Endothelial cell of umbilical vein (primary cell): ENCODE data around the gene LENG9.

ENCODE experiments used
- CTCF ChIP-seq, 2 donors: IDR thresholded peaks; 1 replicate in 1 of 2; 2 replicates in 1 of 2; pipeline ENCODE4 v1.5.1; 2011; ENCODE audit warnings: low read length in 2 of 2, mild to moderate bottlenecking in 2 of 2, moderate library complexity in 2 of 2, control low read depth in 1 of 2, inconsistent platforms in 1 of 2, low read depth in 1 of 2; ENCODE audit not compliant: insufficient read depth in 1 of 2; ENCODE audit errors: extremely low read depth in 1 of 2
- FOS ChIP-seq: IDR thresholded peaks from 2 replicates; pipeline ENCODE4 v1.6.1; 2011; ENCODE audit warnings: mild to moderate bottlenecking, low read length, moderate library complexity, borderline replicate concordance; ENCODE audit not compliant: insufficient read depth
- MAX ChIP-seq: IDR thresholded peaks from 2 replicates; pipeline ENCODE4 v1.6.1; 2011; ENCODE audit not compliant: insufficient read depth, insufficient read length
- MYC ChIP-seq: IDR thresholded peaks from one replicate; pipeline ENCODE4 v1.6.1; 2011; ENCODE audit warnings: mild to moderate bottlenecking, low read depth, low read length
- POLR2A ChIP-seq: IDR thresholded peaks from 2 replicates; pipeline ENCODE4 v1.6.1; 2012; ENCODE audit warnings: low read depth, mild to moderate bottlenecking, control low read depth, low read length
- POLR2AphosphoS5 ChIP-seq: IDR thresholded peaks from 2 replicates; pipeline ENCODE4 v1.6.1; 2012; ENCODE audit warnings: low read depth, mild to moderate bottlenecking, control low read depth, low read length, moderate library complexity; ENCODE audit not compliant: insufficient read depth

- TF ChIP-seq CTCF (IDR thresholded peaks at IDR 0.05; ENCODE audit: extremely low read depth in 1 of 2, insufficient read depth in 1 of 2, low read depth in 1 of 2, low read length in 2 of 2) (no peak), MYC (no peak), POLR2AphosphoS5 (no peak), MAX (no peak), FOS (no peak), POLR2A (peak; percentile 2)
Measured at GRCh38 chr19:54458648-54459281, 4.8 kb downstream of the LENG9 start.
